OCI-LY7 (cell line): ENCODE results near the gene ABCC11.

ENCODE experiments used
- EZH2phosphoT487 ChIP-seq: fragments of 200-600 bp; sonication (generic); IDR thresholded peaks from 2 replicates; pipeline ENCODE4 v1.6.1; 2018; ENCODE audit warnings: low read depth, borderline replicate concordance, mild to moderate bottlenecking, mixed run types, antibody characterized with exemption, low read length, moderate library complexity, mixed read lengths
- TF ChIP-seq, protein P1 (sequence below): fragments of 200-600 bp; sonication (generic); conservative IDR thresholded peaks from 2 replicates; pipeline ENCODE4 v1.5.1; 2014; ENCODE audit warnings: mild to moderate bottlenecking, antibody characterized with exemption, low read length, moderate library complexity, mixed read lengths

DNA sequence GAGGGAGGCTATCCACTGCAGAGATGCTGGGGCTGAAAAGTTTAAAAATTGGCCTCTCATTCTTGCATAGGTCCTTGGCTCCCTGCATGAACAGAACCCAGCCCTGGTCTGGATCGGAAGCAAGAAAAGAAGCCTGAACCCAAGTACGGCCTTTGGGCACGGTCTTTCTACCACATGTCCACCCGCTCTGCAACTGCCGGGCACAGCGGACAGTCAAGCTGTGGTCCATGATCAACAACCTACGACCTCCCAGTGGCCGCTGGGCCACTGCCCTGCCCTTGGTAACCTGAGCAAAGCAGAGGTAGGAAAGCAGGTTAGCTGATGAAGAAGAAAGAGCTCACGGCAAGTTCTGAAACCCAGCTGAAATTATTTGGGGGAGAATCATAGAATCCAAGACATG, 95.1 kb downstream of the ABCC11 start:
- TF ChIP-seq, protein P1, sequence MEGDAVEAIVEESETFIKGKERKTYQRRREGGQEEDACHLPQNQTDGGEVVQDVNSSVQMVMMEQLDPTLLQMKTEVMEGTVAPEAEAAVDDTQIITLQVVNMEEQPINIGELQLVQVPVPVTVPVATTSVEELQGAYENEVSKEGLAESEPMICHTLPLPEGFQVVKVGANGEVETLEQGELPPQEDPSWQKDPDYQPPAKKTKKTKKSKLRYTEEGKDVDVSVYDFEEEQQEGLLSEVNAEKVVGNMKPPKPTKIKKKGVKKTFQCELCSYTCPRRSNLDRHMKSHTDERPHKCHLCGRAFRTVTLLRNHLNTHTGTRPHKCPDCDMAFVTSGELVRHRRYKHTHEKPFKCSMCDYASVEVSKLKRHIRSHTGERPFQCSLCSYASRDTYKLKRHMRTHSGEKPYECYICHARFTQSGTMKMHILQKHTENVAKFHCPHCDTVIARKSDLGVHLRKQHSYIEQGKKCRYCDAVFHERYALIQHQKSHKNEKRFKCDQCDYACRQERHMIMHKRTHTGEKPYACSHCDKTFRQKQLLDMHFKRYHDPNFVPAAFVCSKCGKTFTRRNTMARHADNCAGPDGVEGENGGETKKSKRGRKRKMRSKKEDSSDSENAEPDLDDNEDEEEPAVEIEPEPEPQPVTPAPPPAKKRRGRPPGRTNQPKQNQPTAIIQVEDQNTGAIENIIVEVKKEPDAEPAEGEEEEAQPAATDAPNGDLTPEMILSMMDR = no peak
- no peak for TF ChIP-seq EZH2phosphoT487
